Left forelimb (tissue), 1 donor: ENCODE results near the gene GPATCH8.

Source experiments
- DNase-seq: peaks from one replicate; pipeline ENCODE4 v3.0.0-alpha.2; 2018; ENCODE audit warnings: low spot score

GPATCH8 gene

DNA sequence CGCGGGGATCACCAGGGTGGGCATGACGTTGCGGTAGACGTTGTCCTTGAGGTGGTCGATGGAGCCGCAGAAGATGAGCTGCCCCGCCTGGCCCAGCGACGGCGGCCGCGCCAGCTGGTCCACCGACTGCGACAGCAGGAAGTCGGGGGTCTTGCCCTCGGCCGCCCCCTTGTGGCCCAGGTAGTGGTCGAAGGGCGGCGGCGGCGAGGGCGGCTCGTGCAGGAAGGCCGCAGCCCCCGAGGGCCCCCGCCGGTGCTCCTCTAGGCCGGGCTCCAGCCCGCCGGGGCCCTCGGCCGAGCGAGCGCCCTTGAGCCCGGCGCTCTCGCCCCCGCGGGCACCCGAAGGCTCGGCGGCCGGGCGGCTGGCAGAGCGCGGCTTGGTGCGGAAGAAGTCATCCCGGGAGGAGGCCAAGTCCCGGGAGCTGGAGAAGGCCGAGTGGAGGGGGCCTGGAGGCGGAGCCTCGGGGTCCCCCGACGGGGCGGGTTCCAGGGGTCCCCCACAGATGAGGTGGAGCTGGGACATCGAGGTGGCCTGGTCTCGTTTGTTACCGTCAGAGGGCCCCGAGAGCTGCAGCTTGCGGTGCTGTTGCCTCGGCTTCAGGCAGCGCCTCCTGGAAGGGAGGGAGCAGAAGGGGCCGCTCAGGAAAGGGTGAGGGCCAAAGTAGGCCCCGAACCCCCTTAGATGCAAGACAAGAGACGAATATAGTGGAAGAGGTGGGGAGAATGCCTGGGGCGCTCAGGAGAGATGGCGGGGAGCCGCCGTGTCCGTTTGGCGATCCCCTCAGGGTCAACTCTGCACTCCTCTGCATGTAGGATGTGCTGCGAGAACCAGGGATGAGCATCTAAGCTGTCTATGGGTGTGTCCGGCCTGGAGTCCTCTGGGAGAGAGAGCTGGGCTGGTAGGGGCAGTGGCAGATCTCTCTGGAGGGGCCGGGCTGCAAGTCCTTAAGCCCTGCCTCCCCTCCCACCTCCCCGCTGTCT, 148.3 kb downstream of the GPATCH8 start:
- no peak for DNase-seq

DNA sequence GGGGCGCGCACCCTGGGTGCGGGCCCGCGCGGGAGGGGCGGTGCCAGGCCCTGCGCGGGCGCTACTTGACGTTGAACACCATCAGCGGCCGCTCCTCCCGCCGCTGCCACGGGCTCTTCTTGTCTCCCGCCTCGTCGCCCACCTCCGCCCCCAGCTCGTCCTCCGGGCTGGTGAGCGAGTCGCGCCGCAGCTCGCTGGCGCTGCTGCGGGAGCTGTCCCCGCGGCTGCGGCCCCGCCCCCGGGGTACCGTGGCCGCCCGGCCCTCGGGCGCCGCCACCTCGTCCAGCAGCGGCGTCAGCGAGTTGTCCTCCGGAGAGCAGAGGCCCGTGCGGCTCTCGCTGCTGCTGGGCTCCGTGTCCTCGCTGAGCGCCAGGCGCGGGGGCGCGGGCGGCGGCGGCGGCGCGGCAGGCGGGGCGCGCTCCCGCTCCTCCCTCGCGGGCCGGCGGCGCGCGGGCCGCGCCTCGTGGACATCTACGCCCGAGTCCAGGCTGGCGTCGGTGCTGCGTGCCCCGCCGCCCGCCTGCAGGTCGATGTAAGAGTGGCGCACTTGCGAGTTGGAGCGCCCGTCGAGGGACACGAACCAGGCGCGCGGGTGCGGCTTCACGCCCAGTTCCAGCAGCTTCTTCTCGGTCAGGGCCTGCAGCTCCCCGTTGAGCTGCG, 149.4 kb downstream of the GPATCH8 start:
- no peak for DNase-seq

DNA sequence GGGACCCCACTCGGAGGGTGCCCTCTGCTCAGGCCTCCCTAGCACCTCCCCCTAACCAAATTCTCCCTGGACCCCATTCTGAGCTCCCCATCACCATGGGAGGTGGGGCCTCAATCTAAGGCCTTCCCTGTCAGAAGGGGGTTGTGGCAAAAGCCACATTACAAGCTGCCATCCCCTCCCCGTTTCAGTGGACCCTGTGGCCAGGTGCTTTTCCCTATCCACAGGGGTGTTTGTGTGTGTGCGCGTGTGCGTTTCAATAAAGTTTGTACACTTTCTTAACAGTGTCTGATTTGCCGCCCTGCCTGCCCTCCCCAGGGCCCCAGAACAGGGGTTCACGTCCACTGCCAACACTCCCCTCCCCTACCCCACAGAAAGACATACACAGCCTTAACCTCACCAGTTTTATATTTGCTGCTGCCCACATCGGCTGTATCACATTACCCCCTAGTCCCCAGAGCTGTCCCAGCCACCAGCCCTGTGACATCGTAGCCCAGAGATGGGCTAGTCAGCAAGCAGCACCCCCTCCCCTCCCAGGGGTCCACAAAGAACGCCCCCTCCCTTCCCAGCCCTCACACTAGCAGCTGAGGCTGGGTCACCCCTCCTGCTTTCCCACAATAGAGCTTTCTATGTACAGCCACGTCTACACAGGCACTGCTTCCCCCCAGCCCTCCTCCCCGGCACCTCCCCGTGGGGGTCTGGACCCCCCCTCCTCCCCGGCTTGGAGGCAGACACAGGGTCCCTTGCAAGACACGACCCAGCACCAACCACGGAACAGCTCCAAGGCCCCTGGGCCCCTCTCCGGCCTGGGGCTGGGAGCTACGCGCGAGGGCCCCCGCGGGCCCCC, 150.2 kb downstream of the GPATCH8 start:
- DNase-seq = no peak

DNA sequence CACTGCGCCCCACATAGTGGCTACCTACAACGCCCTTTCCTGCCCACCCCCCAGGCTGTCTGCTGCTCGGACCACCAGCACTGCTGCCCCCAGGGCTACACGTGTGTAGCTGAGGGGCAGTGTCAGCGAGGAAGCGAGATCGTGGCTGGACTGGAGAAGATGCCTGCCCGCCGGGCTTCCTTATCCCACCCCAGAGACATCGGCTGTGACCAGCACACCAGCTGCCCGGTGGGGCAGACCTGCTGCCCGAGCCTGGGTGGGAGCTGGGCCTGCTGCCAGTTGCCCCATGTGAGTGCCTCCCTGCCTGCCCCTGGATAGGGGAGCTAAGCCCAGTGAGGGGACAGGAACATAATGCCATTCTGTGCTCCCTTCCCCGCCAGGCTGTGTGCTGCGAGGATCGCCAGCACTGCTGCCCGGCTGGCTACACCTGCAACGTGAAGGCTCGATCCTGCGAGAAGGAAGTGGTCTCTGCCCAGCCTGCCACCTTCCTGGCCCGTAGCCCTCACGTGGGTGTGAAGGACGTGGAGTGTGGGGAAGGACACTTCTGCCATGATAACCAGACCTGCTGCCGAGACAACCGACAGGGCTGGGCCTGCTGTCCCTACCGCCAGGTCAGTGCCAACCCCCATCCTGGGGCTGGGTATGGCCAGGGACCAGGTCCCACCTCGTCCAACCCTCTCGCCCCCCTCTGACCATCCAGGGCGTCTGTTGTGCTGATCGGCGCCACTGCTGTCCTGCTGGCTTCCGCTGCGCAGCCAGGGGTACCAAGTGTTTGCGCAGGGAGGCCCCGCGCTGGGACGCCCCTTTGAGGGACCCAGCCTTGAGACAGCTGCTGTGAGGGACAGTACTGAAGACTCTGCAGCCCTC, 151.0 kb downstream of the GPATCH8 start:
- no peak for DNase-seq

DNA sequence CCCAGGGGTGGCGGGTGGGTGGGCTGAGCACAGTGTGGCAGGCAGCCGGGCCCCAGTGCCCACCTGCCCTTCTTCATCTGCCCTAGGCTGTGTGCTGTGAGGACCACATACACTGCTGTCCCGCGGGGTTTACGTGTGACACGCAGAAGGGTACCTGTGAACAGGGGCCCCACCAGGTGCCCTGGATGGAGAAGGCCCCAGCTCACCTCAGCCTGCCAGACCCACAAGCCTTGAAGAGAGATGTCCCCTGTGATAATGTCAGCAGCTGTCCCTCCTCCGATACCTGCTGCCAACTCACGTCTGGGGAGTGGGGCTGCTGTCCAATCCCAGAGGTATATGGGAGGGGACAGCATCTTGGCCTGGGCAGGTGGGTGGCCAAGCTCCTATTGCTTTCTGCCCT, 151.7 kb downstream of the GPATCH8 start:
- no peak for DNase-seq

DNA sequence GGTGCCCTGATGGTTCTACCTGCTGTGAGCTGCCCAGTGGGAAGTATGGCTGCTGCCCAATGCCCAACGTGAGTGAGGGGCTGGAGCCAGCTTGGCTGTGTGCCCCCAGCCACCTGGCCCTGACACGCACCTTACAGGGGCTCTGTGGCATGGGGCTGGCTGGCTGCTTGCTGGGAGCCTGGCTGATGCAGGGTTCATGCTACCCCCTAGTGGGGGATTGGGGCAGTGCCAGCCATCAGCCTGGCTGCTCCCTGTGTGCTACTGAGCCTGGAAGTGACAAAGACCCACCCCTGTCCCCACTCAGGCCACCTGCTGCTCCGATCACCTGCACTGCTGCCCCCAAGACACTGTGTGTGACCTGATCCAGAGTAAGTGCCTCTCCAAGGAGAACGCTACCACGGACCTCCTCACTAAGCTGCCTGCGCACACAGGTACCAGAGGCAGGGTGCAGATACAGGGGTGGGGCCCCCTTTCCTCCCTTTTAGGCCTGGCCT, 152.4 kb downstream of the GPATCH8 start:
- no peak for DNase-seq

DNA sequence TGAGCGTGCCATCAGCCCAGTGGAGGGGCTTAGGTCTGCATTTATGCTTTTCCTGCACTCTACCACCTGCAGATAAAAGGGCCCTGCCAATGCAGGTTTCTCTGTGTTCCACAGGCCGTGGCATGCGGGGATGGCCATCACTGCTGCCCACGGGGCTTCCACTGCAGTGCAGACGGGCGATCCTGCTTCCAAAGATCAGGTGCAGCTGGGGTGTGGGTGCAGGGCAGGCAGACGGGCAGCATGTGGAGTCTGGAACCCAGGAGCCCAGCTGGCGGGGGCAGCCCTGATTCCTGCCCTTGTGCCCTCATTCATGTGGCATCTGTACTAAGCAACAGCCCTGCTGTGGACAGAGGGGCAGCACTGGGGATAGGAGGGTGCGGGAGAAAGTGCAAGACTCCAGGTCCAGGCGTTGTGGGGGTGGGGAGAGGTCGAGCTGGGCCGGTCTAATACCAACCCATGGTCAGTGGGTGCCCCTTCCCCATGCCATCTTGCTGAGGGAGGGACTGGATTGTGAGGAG, 153.6 kb downstream of the GPATCH8 start:
- no peak for DNase-seq

DNA sequence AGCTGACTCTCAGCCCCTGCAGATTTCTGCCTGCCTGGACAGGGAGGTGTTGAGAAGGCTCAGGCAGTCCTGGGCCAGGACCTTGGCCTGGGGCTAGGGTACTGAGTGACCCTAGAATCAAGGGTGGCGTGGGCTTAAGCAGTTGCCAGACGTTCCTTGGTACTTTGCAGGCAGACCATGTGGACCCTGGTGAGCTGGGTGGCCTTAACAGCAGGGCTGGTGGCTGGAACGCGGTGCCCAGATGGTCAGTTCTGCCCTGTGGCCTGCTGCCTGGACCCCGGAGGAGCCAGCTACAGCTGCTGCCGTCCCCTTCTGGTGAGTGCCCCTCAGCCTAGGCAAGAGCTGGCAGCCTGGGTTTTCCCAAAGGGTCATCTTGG, 154.2 kb downstream of the GPATCH8 start:
- DNase-seq = no peak

DNA sequence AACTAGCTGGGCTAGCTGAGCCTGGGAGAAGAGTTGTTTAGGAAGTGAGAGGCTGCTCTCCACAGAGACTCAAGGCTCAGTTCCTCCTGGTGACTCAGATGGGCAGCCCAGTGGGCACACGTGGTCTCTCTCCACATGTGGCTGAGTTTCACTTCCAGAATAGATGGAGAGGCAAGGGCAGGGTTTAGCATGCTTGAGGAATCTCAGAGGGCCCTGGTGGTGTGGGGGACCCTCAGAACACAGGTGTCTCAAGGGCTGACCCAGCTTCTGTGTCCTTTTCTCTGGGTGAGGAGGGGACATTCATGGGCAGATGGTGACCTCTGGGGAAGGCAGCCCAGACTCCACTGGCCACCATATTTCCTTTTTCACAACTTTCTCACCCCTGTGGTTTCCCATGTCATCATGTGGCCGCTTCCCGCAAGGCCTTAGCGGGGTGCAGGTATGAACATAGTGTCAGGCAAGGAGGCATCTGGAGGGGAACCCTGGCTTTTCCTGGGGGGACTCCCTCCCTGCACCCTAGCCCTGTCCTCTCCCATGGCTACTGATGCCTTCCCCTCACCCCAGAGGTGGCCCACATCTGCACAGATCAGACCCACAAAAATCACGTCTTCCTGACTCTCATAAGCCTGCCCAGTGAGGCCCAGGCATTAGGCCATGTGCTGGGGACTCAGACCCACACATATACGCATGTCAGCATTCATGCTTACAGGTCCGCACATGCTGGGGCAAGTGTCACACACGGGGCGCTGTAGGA, 154.8 kb downstream of the GPATCH8 start:
- no peak for DNase-seq
